Body of pancreas (tissue), 4 donors: ENCODE results near the gene TMEM201.

ENCODE experiments used
- POLR2A ChIP-seq, 3 donors: fragments of 450-650 bp; IDR thresholded peaks; one replicate each; pipeline ENCODE4 v1.6.1; 2016; ENCODE audit warnings: antibody characterized with exemption in 3 of 3, mild to moderate bottlenecking in 2 of 3
- TF ChIP-seq, protein P1 (sequence below), 7 experiments: fragments of 450-650 bp in 4 of 7; fragments of 200-600 bp in 3 of 7; sonication (generic) in 3 of 7; IDR thresholded peaks; one replicate each; pipeline ENCODE4 v1.5.1; 2016 to 2019; ENCODE audit warnings: antibody characterized with exemption in 7 of 7

DNA sequence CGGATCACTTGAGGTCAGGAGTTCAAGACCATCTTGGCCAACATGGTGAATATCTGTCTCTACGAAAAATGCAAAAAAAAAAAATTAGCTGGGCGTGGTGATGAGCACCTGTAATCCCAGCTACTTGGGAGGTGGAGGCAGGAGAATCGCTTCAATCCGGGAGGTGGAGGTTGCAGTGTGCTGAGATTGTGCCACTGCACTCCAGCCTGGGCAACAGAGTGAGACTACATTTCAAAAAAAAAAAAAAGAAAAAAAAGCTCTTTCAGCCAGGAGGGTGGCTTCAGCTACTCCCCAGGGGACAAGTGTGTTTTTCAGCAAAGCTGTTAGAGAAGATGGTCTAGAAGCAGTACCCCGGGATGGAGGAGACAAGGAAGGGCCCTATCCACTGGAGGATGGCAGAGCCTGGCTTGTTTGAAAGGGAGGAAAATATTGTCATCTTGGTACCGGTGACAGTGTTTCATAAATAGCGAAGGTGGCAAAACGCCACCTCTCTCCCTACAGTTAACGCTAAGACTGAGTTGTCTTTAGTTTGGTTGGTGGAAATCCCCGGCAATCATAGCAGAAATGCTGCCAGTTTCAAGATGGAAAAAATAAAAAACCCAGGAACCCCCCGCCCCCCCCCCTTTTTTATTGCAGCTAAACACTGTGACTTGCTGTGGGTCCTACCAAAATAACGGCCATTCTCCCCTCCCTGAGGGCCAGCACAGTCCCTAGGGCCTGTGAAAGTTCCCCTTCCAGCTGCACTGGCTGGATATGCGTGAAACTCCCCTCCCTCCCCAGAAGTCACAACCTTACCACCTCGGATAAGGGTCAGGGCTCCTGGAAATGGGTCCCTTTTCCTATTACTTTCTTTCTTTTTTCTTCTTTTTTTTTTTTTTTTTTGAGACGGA, 66.4 kb downstream of the TMEM201 start:
- TF ChIP-seq POLR2A (IDR thresholded peaks at IDR 0.05): no peak
- TF ChIP-seq, protein P1, sequence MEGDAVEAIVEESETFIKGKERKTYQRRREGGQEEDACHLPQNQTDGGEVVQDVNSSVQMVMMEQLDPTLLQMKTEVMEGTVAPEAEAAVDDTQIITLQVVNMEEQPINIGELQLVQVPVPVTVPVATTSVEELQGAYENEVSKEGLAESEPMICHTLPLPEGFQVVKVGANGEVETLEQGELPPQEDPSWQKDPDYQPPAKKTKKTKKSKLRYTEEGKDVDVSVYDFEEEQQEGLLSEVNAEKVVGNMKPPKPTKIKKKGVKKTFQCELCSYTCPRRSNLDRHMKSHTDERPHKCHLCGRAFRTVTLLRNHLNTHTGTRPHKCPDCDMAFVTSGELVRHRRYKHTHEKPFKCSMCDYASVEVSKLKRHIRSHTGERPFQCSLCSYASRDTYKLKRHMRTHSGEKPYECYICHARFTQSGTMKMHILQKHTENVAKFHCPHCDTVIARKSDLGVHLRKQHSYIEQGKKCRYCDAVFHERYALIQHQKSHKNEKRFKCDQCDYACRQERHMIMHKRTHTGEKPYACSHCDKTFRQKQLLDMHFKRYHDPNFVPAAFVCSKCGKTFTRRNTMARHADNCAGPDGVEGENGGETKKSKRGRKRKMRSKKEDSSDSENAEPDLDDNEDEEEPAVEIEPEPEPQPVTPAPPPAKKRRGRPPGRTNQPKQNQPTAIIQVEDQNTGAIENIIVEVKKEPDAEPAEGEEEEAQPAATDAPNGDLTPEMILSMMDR (IDR thresholded peaks at IDR 0.05): no peak
